GM23338 (cell line): ENCODE measurements around the gene RPL41. TPM values are rescaled to one million over a fixed set of nuclear protein-coding genes. Genes with fewer than 3 reads are reported as not detected.

ENCODE experiments used
- ATAC-seq: fragments of 200-7000 bp; cut with Tn5 transposase; 3 replicates; pipeline ENCODE4 v1.9.1; 2020
- DNase-seq: peaks from one replicate; pipeline ENCODE4 v3.0.0-alpha.2; 2015; ENCODE audit warnings: low spot score
- H2AFZ ChIP-seq: fragments of 200-600 bp; sonication (generic); 2 replicates; pipeline ENCODE4 v1.8.0; 2016; ENCODE audit warnings: antibody characterized with exemption, mild to moderate bottlenecking, moderate library complexity
- H3F3A ChIP-seq: fragments of 200-600 bp; sonication (generic); replicated peaks from 2 replicates; pipeline ENCODE4 v1.8.0; 2017; ENCODE audit warnings: antibody characterized with exemption, mixed run types, low read depth
- H3K27ac ChIP-seq: fragments of 200-600 bp; sonication (generic); 2 replicates; pipeline ENCODE4 v1.6.1; 2016; ENCODE audit warnings: low read depth
- H3K27me3 ChIP-seq: fragments of 200-600 bp; sonication (generic); 2 replicates; pipeline ENCODE4 v1.8.0; 2016; ENCODE audit warnings: mild to moderate bottlenecking, mixed run types, moderate library complexity; ENCODE audit not compliant: insufficient read depth
- H3K36me3 ChIP-seq: fragments of 200-600 bp; sonication (generic); 2 replicates; pipeline ENCODE4 v1.8.0; 2016; ENCODE audit warnings: mild to moderate bottlenecking; ENCODE audit not compliant: insufficient read depth
- H3K4me1 ChIP-seq: fragments of 200-600 bp; sonication (generic); 2 replicates; pipeline ENCODE4 v1.8.0; 2016; ENCODE audit warnings: mild to moderate bottlenecking, moderate library complexity; ENCODE audit not compliant: insufficient read depth
- H3K4me2 ChIP-seq: fragments of 200-600 bp; sonication (generic); 2 replicates; pipeline ENCODE4 v1.7.1; 2017; ENCODE audit warnings: mixed run types
- H3K4me3 ChIP-seq: fragments of 200-600 bp; sonication (generic); 2 replicates; pipeline ENCODE4 v1.6.1; 2016; ENCODE audit warnings: mixed run types
- H3K79me2 ChIP-seq: fragments of 200-600 bp; sonication (generic); replicated peaks from 2 replicates; pipeline ENCODE4 v1.8.0; 2017; ENCODE audit warnings: mild to moderate bottlenecking; ENCODE audit not compliant: insufficient read depth
- H3K9me2 ChIP-seq: fragments of 200-600 bp; sonication (generic); 2 replicates; pipeline ENCODE4 v1.8.0; 2017; ENCODE audit not compliant: insufficient read depth
- H4K20me1 ChIP-seq: fragments of 200-600 bp; sonication (generic); replicated peaks from 2 replicates; pipeline ENCODE4 v1.8.0; 2017; ENCODE audit warnings: mild to moderate bottlenecking; ENCODE audit not compliant: insufficient read depth
- H3K27ac Mint-ChIP-seq: 2 replicates; pipeline ENCODE4 v1.8.0; 2020; ENCODE audit warnings: inconsistent platforms, mild to moderate bottlenecking, moderate library complexity, mixed read lengths
- H3K27me3 Mint-ChIP-seq: 3 replicates; pipeline ENCODE4 v1.8.0; 2022; ENCODE audit warnings: low read depth, mild to moderate bottlenecking, moderate library complexity, mixed read lengths, inconsistent platforms; ENCODE audit not compliant: insufficient read depth, poor library complexity
- H3K36me3 Mint-ChIP-seq: 3 replicates; pipeline ENCODE4 v1.8.0; 2021; ENCODE audit warnings: low read depth, mild to moderate bottlenecking, inconsistent platforms, moderate library complexity, mixed read lengths
- H3K4me1 Mint-ChIP-seq: 3 replicates; pipeline ENCODE4 v1.8.0; 2020; ENCODE audit warnings: mild to moderate bottlenecking, inconsistent platforms, mixed read lengths
- H3K4me3 Mint-ChIP-seq: 3 replicates; pipeline ENCODE4 v1.8.0; 2021; ENCODE audit warnings: moderate library complexity, mild to moderate bottlenecking, inconsistent platforms, mixed read lengths
- H3K9me3 Mint-ChIP-seq: 3 replicates; pipeline ENCODE4 v1.8.0; 2020; ENCODE audit warnings: moderate library complexity, mild to moderate bottlenecking, inconsistent platforms, mixed read lengths
- CREB1 ChIP-seq: fragments of 250-450 bp; sonication (Bioruptor Pico); IDR thresholded peaks from 2 replicates; pipeline ENCODE4 v1.5.0; 2020; ENCODE audit warnings: low read depth, mild to moderate bottlenecking, moderate library complexity
- CTCF ChIP-seq, 2 experiments: fragments of 200-600 bp in 1 of 2; sonication (generic) in 1 of 2; conservative IDR thresholded peaks; 2 replicates each; pipeline versions ENCODE4 v1.5.1 to v1.6.1; 2016 to 2017; ENCODE audit warnings: antibody characterized with exemption in 2 of 2, low read depth in 2 of 2, mild to moderate bottlenecking in 2 of 2, moderate library complexity in 1 of 2
- NANOG ChIP-seq: IDR thresholded peaks from 2 replicates; pipeline ENCODE4 v1.6.1; 2016; ENCODE audit warnings: antibody characterized with exemption, borderline replicate concordance
- POLR2AphosphoS5 ChIP-seq: IDR thresholded peaks from 2 replicates; pipeline ENCODE4 v1.6.1; 2016; ENCODE audit warnings: antibody characterized with exemption, low read depth
- REST ChIP-seq: IDR thresholded peaks from one replicate; pipeline ENCODE4 v1.6.1; 2018; ENCODE audit warnings: antibody characterized with exemption; ENCODE audit not compliant: unreplicated experiment
- ZNF114 ChIP-seq: fragments of 250-450 bp; sonication (Bioruptor Pico); IDR thresholded peaks from 2 replicates; pipeline ENCODE4 v1.5.0; 2020; ENCODE audit warnings: mild to moderate bottlenecking, moderate library complexity
- ZNF331 ChIP-seq: fragments of 250-450 bp; sonication (Bioruptor Pico); IDR thresholded peaks from 2 replicates; pipeline ENCODE4 v1.5.0; 2020; ENCODE audit warnings: low read depth, mild to moderate bottlenecking, moderate library complexity
- ZNF462 ChIP-seq: fragments of 250-450 bp; sonication (Bioruptor Pico); IDR thresholded peaks from 2 replicates; pipeline ENCODE4 v1.5.0; 2020; ENCODE audit warnings: mild to moderate bottlenecking, moderate library complexity
- polyA plus RNA-seq: library from polyadenylated mRNA; unstranded; fragments of >200 nt; fragmentation: Nextera tagmentation; extraction: Ambion mirVana; gene quantifications from 2 replicates; pipeline ENCODE4 v1.2.1, GENCODE V29; 2016
- total RNA-seq: library from RNA; depleted of rRNA; stranded (reverse); fragments of >200 nt; shearing (Covaris generic); gene quantifications from 2 replicates; pipeline ENCODE4 v1.2.3, GENCODE V29; 2014

Gene RPL41
- total and polyA plus RNA-seq, 2 experiments from 2014 or later, result 2,039 to 3,875 TPM

GRCh38 chr12:56118688-56119357 is 2.4 kb downstream of the RPL41 start (continued):
- TF ChIP-seq ZNF462, result no peak
- no peak for TF ChIP-seq CTCF (conservative IDR thresholded peaks at IDR 0.05; ENCODE audit: low read depth in 2 of 2)
- TF ChIP-seq POLR2AphosphoS5, result no peak; the same call in 1 of the 2 replicates
- TF ChIP-seq NANOG, result no peak
- TF ChIP-seq ZNF114, result no peak
- no peak for TF ChIP-seq ZNF331 (CRISPR knock-in tag)

GRCh38 chr12:56119361-56119796 is 2.9 kb downstream of the RPL41 start:
- Histone ChIP-seq H2AFZ (no peak overlapping the region), H3K4me2 (peak overlapping the region; percentile 93), H3K36me3 (peaks cover 4% of the 10 kb centered on the region; the same call in 1 of the 2 replicates), H3K27me3 (no peaks in the 10 kb centered on the region), H4K20me1 (no peaks in the 10 kb centered on the region), H3K4me1 (peaks cover 10% of the 10 kb centered on the region), H3K79me2 (peaks cover 12% of the 10 kb centered on the region), H3K27ac (peak overlapping the region; percentile 87; the same call in 1 of the 2 replicates), H3K4me3 (peak overlapping the region; percentile 78), H3F3A (peaks cover 22% of the 10 kb centered on the region), H3K9me2 (no peaks in the 10 kb centered on the region)
- peaks cover 19% of the 10 kb centered on the region for H3K27me3 Mint-ChIP-seq
- peak overlapping the region; percentile 94 for H3K4me3 Mint-ChIP-seq
- H3K9me3 Mint-ChIP-seq, result peaks cover 6% of the 10 kb centered on the region; the same call in 2 of the 3 replicates
- peaks cover 19% of the 10 kb centered on the region for H3K4me1 Mint-ChIP-seq
- H3K36me3 Mint-ChIP-seq, result peaks cover 33% of the 10 kb centered on the region
- peak; percentile 97 for DNase-seq
- H3K27ac Mint-ChIP-seq, result peak overlapping the region; percentile 100
- ATAC-seq, result peak; percentile 44
- TF ChIP-seq ZNF114, result no peak
- TF ChIP-seq REST, result no peak
- TF ChIP-seq CREB1 (CRISPR knock-in tag), result peak; percentile 25; the same call in 1 of the 2 replicates
